Stimulated activated CD4-positive, alpha-beta T cell treated with anti-CD3 and anti-CD28 coated beads, TNF-alpha, amount 100 ng/mL, for 4 hours (primary cell): Measurements from ENCODE around the gene RHOT2.
"Not testable (repeated sequence)": the region's sequence is repeated elsewhere in the genome, so short reads cannot be mapped to it uniquely, and the experiment has no call there.

ENCODE experiments used
- DNase-seq, 3 experiments: peaks; one replicate each; pipeline ENCODE4 v3.0.0-alpha.2; 2020; ENCODE audit warnings: low read depth in 3 of 3

RHOT2 gene

DNA sequence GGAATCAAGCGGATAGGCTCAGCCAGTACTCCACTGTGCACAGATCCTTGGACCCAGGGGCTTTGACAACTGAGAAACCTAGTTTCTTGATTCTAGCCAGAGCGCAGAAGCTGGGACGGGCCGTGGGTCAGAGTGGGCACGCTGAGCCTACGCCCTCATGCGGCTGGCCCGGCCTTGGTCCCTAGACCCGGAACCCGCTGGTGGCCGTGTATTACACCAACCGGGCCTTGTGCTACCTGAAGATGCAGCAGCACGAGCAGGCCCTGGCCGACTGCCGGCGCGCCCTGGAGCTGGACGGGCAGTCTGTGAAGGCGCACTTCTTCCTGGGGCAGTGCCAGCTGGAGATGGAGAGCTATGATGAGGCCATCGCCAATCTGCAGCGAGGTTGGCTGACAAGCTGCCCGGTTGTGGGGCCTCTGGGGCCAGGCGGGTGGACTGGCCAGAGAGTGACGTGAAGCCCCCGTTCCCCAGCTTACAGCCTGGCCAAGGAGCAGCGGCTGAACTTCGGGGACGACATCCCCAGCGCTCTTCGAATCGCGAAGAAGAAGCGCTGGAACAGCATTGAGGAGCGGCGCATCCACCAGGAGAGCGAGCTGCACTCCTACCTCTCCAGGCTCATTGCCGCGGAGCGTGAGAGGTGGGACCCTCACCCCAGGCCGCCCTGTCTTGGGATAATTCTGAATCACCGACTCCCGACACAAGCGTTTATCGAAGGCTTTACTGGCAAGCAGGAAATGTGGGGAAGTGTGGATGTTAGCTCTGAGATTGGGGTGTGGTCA is 13.2 kb downstream of the RHOT2 start:
- DNase-seq, result no peak

DNA sequence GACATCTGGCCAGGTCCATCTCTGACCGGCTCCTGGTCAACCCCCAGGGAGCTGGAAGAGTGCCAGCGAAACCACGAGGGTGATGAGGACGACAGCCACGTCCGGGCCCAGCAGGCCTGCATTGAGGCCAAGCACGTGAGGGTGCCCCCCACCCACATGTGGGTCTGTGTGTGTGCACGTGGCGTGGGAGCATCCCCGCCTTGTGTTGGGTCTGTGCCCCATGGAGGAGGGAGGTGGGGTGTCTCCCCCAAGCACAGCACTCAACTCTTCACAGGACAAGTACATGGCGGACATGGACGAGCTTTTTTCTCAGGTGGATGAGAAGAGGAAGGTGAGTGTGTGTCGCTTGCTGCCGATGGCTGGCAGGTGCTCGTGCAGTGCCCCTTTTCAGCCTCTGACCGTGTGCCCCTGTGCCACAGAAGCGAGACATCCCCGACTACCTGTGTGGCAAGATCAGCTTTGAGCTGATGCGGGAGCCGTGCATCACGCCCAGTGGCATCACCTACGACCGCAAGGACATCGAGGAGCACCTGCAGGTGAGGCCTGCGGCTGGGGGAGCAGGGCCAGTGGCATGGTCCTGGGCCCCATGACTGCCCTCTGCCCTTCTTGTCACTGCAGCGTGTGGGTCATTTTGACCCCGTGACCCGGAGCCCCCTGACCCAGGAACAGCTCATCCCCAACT is 14.0 kb downstream of the RHOT2 start:
- no peak for DNase-seq

DNA sequence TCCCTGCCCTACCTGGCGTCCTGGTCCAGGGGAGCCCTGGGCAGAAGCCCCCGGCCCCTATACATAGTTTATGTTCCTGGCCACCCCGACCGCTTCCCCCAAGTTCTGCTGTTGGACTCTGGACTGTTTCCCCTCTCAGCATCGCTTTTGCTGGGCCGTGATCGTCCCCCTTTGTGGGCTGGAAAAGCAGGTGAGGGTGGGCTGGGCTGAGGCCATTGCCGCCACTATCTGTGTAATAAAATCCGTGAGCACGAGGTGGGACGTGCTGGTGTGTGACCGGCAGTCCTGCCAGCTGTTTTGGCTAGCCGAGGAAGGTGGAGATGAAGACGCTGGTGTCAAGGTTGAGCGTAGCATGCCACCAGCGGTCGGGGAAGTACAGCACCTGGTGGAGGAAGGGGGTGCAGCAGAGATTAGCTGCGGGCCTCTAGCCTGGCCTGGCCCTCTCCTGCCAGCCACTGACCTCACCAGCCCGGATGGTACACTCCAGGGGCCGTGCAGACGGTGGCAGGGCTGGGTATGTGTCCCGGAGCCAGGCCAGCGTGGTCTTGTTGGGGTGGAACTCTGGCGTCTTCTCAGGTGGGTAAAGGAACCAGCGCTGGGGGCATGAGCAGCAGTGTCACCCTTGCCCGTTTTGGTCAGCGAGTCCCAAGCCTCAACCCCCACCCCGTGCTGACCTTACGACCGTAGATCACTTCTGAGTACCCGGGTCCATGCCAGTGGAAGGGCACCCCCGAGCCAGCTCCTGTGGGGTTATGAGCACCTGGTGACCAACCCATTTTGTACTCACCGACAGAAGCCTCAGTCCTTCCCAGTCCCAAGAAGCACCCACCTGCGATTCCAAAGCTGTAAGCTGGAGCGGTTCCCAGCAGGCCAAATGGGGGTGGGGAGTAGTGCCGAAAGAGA is 14.8 kb downstream of the RHOT2 start:
- DNase-seq, result no peak

DNA sequence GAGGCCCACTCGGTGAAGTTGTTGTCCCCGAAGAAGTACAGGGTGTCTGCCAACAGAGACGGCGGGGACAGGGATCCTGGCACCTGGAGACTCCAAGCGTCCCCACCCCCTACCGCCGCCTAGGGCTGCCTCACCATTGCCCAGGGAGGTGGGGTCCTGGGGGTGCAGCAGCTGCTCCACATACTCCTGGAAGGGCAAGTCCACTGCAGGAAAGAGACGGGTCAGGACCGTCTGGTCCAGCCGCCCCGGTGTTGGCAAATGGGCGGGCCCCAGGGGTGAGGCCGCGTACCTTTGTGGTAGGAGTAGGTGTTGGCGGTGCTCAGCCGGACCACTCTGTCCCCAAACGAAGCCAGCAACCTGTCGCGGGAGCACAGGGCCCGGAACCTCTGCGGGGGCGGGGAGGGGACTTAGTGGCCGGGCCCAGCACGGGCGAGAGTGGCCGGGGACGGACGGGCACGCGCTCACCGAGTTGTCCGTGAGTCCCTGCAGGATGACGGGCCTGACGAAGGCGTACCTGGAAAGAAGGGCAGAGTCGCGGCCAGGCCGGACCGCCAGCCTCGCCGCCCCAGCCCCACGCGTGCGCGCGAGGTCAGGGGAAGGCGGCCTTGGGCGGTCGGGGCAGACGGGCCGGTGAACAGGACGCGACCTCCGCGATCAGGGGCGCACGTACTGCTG is 15.6 kb downstream of the RHOT2 start:
- no peak for DNase-seq

DNA sequence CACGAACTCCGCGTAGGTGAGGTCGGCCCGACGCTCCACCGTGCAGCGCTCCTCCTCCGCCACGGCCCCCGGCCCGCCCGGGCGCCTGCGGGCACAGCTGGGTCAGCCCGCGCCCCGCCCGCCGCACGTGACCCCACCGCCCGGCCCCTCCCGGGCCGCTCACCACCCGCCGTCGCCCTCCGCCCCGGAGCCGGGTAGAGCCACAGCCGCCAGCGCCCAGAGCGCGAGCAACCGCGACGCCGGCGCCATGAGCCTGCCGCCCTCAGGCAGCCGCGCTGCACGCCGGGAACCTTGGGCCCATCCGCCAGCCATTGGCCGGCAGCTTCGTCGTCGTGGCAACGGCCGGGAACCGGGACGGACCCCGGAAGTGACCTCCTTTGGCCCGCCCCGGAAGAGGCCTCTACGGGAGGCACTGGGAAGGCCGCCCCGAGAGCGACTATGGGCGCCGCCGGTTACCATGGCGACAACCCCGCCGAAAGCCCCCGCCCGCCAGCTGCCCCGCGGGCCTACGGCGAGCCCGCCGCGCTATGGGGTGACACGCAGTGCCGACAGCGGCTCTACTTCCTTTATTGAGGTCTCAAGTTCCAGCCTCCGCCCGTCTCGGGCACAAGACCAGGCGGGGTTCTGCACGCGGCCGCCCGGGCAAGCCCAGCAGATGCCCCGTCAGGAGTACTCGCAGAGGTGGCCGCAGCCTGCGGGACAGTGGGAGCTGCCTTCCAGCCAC is 16.3 kb downstream of the RHOT2 start, which contains the start of gene JMJD8:
Gene JMJD8, minus strand, starts transcription at position 264 of the 724 bp plus-strand sequence. Its CDS starts 15 bp downstream, at position 249.
- DNase-seq, result peak; percentile 92 to 95 (median 92)

DNA sequence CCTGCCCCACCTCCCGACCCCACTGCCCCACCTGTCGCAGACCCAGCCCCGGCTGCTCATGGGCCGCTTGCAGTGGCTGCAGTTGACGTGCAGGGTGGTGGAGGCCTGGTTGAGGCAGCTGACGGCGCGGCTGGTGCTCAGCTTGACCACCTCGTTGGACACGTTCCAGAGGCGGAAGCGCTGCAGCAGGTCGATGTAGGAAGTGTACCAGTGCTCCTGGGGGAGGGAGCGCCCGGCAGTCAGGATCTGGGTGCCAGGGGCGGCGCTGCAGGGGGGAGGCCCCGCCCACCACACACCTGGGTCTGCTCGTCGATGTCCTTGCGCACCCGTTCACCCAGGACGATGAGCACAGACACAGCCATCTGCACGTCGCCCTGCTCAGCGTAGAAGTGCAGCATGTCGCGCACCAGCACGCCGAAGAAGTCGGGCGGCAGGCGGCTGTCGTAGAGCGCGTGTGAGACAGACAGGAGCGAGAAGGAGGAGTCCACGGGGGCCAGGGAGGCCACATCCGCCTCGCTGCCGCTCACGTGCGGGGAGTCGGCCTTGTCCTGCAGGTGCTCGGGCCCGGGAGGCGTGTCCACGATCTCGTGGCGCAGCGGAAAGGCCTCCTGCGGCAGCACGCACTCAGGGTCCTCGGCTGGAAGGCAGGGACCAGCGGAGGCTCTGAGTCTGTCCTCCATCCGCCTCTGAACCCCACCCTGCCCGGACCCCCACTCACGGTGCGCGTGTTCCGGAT is 17.2 kb downstream of the RHOT2 start:
- no peak for DNase-seq

DNA sequence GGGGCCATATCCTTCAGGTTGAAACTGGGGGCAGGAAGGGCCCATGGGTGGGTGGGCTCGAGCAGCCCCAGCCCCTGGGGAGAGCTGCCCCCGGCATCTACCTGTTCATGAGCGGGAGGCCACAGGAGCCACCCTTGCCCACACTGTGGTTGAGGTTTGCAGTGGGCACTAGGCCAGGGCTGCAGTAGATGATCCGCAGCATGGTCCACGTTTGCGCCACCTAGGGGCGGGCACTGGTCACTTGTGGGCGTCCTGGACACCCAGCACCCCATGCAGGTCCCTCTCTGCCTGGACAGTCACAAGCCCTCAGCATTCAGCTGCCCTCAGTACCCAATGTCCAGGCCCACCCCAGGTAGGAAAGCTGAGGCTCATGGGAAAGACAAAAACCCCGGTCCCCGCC is 18.0 kb downstream of the RHOT2 start:
- no peak for DNase-seq

DNA sequence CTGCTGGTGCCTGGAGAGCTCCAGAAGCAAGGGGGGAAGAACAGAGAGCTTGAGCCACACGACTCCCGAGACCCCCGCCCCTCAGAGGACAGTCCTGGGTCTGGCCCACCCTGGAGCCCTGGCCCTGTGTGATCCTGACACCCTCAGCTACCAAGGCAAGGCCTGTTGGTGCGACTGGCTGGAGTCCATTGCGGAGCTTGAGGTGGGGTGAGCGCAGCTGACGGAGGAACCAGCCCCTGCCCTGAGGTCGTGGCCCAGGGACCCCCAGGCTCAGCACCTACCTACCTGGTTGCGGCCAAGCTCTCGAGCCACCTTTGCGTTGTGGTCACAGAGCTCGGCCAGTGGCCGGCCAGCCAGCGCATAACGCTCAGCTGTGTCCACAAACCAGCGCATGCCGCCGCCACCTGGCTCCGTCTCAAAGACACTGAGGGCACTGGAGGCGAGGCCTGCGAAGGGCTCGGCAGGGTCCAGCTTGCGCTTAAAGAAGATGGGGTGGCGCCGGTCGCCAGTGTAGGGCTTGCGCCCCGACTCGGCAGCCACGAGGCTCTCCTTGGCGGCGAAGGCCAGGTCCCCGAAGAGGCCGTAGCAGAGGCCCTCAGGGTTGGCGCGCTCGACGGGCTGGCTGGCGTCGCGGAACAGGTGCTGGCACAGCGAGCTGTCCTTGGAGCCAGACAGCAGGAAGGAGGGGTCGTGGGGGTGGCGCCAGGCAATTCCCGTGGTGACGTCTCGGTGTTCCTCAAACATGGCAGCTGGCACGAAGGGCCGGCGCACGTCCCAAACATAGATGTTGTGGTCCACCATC is 18.7 kb downstream of the RHOT2 start:
- no peak for DNase-seq

DNA sequence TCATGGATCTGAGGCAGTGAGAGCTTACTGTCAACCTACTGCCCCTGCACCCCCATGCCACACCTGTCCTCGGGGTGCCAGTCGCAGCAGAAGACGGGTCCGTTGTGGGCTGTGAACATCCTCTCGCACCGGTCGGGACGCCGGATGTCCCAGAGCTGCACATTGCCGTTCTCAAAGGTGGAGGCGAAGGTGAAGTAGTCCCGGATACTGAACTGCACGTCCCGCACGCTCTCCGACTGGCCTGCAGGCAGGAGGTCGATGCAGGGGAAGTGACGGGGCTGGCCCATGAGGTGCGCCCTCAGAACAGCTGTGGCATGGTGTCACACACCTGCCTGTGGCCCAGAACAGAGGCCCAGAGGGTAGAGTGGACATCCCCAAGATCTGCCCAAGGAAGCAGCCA is 19.6 kb downstream of the RHOT2 start:
- no peak for DNase-seq

DNA sequence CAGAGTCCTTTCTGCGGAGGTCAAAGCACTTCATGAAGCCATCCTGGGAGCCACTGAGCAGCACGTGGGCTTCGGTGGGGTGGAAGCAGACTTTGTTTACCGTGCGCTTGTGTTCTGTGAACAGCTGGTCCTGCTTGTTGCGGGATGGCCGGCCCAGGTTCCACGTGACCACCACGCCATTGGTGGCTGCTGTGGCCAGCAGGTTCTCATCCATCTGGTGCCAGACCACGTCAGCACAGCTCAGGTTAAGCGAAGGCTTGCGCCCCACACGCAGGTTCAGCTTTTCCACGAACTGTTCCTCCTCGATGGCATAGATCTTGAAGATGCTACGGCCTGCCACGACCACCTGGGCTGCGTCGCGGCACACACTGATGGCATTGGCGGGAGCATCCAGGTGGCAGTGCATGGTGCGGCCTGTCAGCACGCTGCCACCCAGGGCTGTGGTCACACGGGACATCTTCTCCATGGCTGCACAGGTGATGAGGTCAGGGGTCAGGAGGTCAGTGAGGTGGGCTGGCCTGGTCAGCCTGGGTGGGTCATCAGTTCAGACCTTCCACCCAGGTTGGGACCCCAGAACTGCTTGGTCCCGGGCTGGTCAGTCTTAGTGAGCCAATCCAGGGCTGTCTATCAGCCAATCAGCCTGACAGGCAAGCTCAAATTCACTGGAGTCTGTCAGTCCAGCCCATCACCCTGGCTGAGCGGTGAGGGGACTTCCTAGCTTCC is 21.4 kb downstream of the RHOT2 start:
- no peak for DNase-seq

DNA sequence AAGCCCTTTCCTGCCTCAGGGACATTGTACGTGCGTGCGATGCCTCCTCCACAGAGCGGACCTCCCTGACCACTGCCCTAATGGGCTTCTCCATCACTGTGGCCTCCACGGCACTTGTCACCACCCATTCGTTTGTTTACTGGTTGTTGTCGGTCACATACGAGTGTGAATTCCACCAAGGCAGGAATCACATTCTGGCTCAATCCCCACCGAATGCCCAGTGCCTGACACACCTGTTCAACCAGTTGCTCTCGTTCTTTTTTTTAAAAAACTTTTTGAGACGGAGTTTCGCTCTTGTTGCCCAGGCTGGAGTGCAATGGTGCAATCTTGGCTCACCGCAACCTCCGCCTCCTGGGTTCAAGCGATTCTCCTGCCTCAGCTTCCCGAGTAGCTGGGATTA is 23.3 kb downstream of the RHOT2 start:
- not testable (repeated sequence) for DNase-seq

DNA sequence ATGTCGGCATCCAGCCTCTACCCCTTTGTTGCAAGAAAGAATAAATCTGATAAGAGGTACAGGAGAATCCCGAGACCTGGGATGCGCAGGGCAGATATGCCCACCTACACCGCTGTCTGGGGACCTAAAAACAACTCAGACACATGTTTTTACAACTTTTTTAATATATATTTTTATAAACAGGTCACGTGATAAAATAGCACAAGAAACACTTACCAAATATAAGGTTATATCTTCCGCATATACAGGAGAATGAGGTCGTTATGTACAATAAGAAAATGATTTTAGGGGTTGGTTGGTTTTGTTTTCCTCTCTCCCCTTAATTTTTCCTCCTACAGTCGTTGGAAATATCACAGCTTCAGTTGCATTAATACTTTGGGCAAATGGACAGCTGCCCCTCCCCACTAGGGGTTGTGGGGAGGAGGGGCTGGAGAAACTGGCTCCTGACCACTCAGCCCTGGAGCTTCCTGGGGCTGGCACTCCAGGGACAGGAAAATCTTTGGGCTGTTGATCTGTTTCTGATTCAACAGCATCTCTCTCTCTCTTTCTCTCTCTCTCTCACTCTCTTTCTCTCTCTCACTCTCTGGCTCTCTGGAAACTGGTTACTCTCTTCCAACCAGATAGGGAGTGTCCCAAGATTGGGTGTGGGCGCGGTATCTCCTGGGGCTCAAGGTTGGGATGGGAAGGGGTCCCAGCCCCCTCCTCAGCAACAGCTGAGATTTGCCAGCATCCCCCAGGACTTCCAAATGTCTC is 24.6 kb downstream of the RHOT2 start:
- DNase-seq, result no peak

DNA sequence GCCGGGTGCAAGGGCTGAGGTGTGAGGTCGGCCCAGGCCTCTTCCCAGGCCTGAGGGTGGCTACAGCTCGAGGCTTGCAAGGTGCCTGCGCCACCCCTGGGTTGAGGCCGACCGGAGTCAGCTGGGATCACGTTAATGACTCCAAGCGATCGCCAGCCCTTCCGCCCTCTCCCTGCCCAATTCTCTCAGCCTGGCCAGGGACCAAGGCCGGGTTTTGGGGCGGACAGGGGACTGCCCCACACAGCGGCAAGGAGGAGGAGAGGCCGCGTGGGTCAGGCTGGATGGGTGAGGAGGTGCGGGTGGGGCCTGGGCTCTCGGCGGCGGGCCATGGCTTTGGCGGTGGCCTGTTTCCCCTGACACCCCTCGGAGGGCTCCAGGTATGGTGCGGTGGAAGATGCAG is 25.4 kb downstream of the RHOT2 start:
- no peak for DNase-seq

DNA sequence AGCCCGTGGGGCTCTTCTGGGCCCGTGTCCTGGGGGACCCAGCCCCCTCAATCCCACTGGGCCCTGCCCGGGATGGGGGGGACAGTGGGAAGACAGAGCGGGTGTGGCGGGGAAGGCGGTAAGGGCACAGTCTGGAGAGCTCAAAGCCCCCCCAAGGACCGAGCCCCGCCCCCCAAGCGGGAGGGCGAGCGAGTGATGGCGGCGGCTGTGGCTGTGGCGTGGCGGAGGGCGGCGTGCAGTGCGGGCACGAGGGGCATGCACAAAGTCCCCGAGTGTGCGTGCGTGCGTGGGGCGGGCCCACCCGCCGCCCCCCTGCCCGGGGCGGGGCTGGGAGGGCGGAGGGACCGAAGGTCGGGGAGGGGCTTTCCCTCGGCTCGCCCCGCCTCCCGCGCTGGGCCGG is 25.8 kb downstream of the RHOT2 start:
- DNase-seq, result no peak

DNA sequence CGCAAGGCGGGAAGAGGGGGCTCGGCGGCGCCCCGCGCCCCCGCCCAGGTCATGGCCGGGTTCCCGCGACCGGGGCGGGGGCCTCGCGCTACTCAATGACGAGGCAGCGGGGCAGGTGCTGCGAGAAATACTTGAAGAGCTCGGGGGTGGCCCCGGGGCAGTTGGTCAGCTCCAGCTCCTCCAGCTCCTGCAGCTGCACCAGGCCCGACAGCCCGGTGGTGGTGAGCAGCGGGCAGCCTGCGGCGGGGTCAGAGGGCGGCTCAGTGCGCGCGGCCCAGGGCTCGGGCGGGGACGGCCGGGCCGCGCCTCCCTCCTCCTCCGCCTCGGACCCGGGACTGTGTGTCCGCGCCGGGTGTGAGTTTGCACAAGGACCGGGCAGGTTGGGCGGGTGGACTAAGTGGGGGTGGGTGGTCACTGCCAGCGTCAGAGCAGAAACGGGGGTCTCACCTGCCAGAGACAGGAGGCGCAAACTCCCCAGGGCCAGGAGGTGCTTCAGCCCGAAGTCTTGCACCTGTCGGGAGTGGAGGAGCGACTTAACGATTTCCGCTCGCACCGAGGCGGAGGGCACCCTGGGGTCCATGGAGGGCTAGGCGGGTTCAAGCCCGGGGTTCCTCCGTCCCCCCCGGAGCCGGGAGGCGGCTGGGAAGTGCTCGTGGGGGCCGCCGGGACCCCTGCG is 26.4 kb downstream of the RHOT2 start:
- no peak for DNase-seq

DNA sequence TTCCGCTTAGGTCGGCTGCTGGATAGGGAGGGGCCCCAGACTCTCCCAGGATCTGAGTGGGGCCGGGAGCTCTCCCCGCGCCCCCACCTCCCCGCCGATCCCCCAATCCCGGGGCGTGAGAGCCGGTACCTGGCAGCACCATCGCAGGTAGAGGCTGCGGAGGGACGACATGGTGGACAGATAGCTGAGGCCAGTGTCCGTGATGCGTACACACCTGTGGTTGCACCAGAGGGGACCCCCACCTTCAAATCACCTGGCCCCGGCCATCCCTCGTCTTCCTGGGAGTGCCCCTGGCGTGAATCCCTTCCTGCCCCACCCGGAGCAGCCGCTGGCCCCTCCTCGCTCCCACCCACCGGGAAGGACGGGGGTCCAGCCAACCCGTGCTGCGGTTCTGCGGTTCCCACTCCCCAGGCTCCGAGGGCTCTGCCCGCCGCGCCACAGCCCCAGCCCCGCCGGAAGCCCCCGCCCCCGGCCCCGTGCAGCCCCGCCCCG is 27.0 kb downstream of the RHOT2 start:
- DNase-seq, result no peak

DNA sequence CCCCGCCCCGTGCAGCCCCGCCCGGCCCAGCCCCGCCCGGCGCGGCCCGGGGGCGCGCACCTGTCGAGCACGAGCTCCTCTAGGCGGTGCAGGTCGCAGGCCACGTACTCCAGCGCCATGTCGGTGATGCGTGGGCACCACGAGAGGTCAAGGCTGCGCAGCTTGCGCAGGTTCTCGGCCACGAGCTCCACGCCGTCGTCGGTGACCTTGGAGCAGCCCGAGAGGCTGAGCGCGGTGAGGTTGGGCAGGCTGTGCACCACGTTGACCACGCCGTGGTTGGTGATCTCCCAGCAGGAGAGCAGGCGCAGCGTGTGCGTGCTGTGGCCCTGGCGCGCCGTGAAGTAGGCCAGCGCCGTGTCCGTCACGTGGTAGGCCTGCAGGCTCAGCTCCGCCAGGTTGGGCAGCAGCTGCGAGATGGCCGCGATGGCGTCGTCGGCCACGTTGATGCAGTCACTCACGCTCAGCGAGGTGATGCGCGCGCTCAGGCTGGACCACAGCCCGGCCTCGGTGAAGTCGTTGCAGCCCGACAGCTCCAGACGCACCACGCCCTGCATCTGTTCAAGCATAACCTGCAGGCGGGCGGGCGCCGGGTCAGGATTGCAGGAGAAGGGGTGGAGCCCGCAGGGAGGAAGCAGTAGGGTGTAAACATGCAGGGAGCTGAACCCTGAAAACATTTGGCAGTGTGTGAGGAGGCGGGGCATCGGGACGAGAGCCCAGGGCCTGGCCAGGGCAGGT is 27.6 kb downstream of the RHOT2 start:
- DNase-seq, result peak in 2 of 3 experiments; percentile 44 to 59
